ENCODE measurements around the gene DUSP9. TPM values are rescaled to one million over a fixed set of nuclear protein-coding genes. Genes with fewer than 3 reads are reported as not detected.
A peak's percentile ranks its signal among the peaks of the same experiment; 100 is the strongest.

DUSP9 gene, protein sequence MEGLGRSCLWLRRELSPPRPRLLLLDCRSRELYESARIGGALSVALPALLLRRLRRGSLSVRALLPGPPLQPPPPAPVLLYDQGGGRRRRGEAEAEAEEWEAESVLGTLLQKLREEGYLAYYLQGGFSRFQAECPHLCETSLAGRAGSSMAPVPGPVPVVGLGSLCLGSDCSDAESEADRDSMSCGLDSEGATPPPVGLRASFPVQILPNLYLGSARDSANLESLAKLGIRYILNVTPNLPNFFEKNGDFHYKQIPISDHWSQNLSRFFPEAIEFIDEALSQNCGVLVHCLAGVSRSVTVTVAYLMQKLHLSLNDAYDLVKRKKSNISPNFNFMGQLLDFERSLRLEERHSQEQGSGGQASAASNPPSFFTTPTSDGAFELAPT
- not detected in 2 replicates for total RNA-seq (2013; cell fraction: nucleolus; rRNA removed)
- total RNA-seq (2014; rRNA removed) (not detected in 2 replicates), total RNA-seq (2014; rRNA removed; fragmentation: Illumina TruSeq; extraction: Trizol) (not detected in 2 replicates), total RNA-seq (2021) (0.08 and 0.10 TPM in 2 replicates), polyA plus RNA-seq (2011; rRNA removed) (not detected in 2 replicates), polyA plus RNA-seq (2014; fragmentation: Illumina TruSeq; extraction: Trizol) (not detected in 2 replicates), polyA plus RNA-seq (2014; fragmentation: Nextera tagmentation; extraction: Ambion mirVana) (not detected), polyA plus RNA-seq (2014; rRNA removed) (not detected in 2 replicates), polyA plus RNA-seq (2016; fragmentation: Nextera tagmentation; extraction: Ambion mirVana) (not detected), polyA minus RNA-seq (2011; rRNA and poly(A)+ RNA removed) (not detected in 2 replicates), Bru-seq, nascent RNA (not detected), BruChase-seq, experiment 1, labeled RNA remaining after a 6-hour chase (percentile 9 among the genes with signal in this experiment), BruChase-seq, experiment 2, labeled RNA remaining after a 2-hour chase (percentile 9 among the genes with signal in this experiment)
- polyA plus RNA-seq (2011; ENCODE audit: low read depth), result not detected
- polyA plus RNA-seq (2011; cell fraction: cytosol; rRNA removed), result 0.03 TPM in 1 of 2 replicates, not detected in the other
- polyA plus RNA-seq (2011; cell fraction: nucleus; rRNA removed), result 0.04 and 0.06 TPM in 2 replicates
- polyA plus RNA-seq (2012), result not detected in 2 replicates
- polyA minus RNA-seq (2011; cell fraction: cytosol; rRNA and poly(A)+ RNA removed), result 0.53 TPM in 1 of 2 replicates, not detected in the other
- polyA minus RNA-seq (2011; cell fraction: nucleus; rRNA and poly(A)+ RNA removed), result not detected in 2 replicates
- long read RNA-seq, experiment 1, result 0 reads
- long read RNA-seq, experiment 2, result 0 reads

- no peak within 1 kb of the TSS for H3K9ac ChIP-seq (ENCODE audit: control insufficient read depth, insufficient read depth, low read length)
- FAIRE-seq (no peak), DNase-seq (ENCODE audit: low read depth, low spot score) (no peak), ATAC-seq (no peak)
- H3K4me1 ChIP-seq (ENCODE audit: control insufficient read depth, insufficient read depth, low read length), result no peaks in the 10 kb centered on the region
- no peak within 1 kb of the TSS for H3K27ac ChIP-seq (ENCODE audit: control insufficient read depth, insufficient read depth)
- TF ChIP-seq EED (IDR thresholded peaks at IDR 0.05; ENCODE audit: low read depth), result no peak
- TF ChIP-seq TCF3 (IDR thresholded peaks at IDR 0.05; ENCODE audit: borderline replicate concordance, insufficient read depth, low read depth, low read length), result no peak
- WGBS (ENCODE audit: insufficient coverage, insufficient replicate concordance, low lambda C conversion rate, missing lambda C conversion rate), result 53% methylated on average over 33 of the region's 53 CpGs
- ChIA-PET POLR2A (no interaction called here), SMC1A (ENCODE audit: uncharacterized antibody, unreplicated experiment) (no interaction called here), RAD21 (ENCODE audit: unreplicated experiment) (no interaction called here), CTCF (interaction anchor here (1.2 to 2.1 kb wide), 5 partner anchors 13 to 107 kb away, joined by 3 to 7 read pairs (median 4); no protein-coding TSS in a partner anchor)
- intact Hi-C loops (cut with micrococcal nuclease; ENCODE audit: unreplicated experiment) (no loop called here), in situ Hi-C loops (cut with MboI) (no loop called here)
- H3K27me3 ChIP-seq (replicated peaks in 1 of 2; ENCODE audit: control insufficient read depth in 2 of 2, insufficient read depth in 2 of 2, low read length in 1 of 2), result peaks cover 0 to 2% of the 10 kb centered on the region in 2 experiments; a peak in 2 of 4 replicates
- H3K9me3 ChIP-seq (replicated peaks; ENCODE audit: control insufficient read depth, insufficient read depth, low read length), result no peaks in the 10 kb centered on the region; the same call in 2 of the 3 replicates
- H3K36me3 ChIP-seq (ENCODE audit: control insufficient read depth in 2 of 2, insufficient read depth in 2 of 2, low read length in 1 of 2), result no peaks in the 10 kb centered on the region
- no TSS peak for BruUV-seq (replicated peaks)
- no peak within 1 kb of the TSS for H2AFZ ChIP-seq (ENCODE audit: control insufficient read depth, low read depth, low read length)
- H3K4me3 ChIP-seq, result no peak within 1 kb of the TSS
- H3K4me2 ChIP-seq (ENCODE audit: control insufficient read depth, insufficient read depth), result no peak within 1 kb of the TSS
- no peaks in the 10 kb centered on the region for H3K79me2 ChIP-seq (ENCODE audit: control insufficient read depth, insufficient read depth, low read length)
- H4K20me1 ChIP-seq (ENCODE audit: control insufficient read depth, insufficient read depth), result no peaks in the 10 kb centered on the region
These were observed at the start of gene DUSP9 for GRCh38 chrX:153646620-153647373. TSS of gene DUSP9 (plus strand) at chrX:153647203. CDS start at chrX:153647954, 751 bp downstream.

Data from GM12878 (cell line).